Measurements from ENCODE around the gene MKRN2OS. TPM values are rescaled to one million over a fixed set of nuclear protein-coding genes. Genes with fewer than 3 reads are reported as not detected.

The MKRN2OS gene
- total RNA-seq, 3 donors from 2014 or later (not counting 1 experiment from before 2014, with no cell fraction given): not detected

Other genes starting within 250 kb of the MKRN2OS start
- 10 to 100 TPM in 1 of 3 donors, 1 to 10 TPM in 2; 4.1 to 11.4 (median 5.7) TPM for gene TSEN2, start 61.0 kb downstream of the MKRN2OS start, total RNA-seq
- gene MKRN2, start 11.6 kb upstream of the MKRN2OS start, total RNA-seq: 10 to 100 TPM; 23.9 to 31.7 (median 29.4) TPM
- 100 to 1,000 TPM; 142 to 168 (median 156) TPM for gene RAF1, start 118.6 kb upstream of the MKRN2OS start, total RNA-seq
- gene TMEM40, start 213.8 kb upstream of the MKRN2OS start, total RNA-seq: 1 to 10 TPM in 2 of 3 donors, not detected in 1; 5.3 to 6.5 TPM

All from natural killer cell (primary cell).